GM13977 (cell line): Measurements from ENCODE around the gene PPP1R9A.

ENCODE experiments used
- DNase-seq: peaks from one replicate; pipeline ENCODE4 v3.0.0; 2012; ENCODE audit warnings: low spot score
- CTCF ChIP-seq: IDR thresholded peaks from 2 replicates; pipeline ENCODE4 v1.5.1; 2012; ENCODE audit warnings: mild to moderate bottlenecking, control low read depth; ENCODE audit not compliant: insufficient read depth; ENCODE audit errors: extremely low read depth, missing control alignments
- in situ Hi-C: fragments of 300-500 bp; cut with MboI; formaldehyde crosslinking; loops from one replicate; pipeline ENCODE4 v1.12.0; 2022; ENCODE audit warnings: low sequenced_read_pairs, low pct_unique_long_range_greater_than_20kb, mixed read lengths, inconsistent platforms; ENCODE audit not compliant: unreplicated experiment

PPP1R9A gene

DNA sequence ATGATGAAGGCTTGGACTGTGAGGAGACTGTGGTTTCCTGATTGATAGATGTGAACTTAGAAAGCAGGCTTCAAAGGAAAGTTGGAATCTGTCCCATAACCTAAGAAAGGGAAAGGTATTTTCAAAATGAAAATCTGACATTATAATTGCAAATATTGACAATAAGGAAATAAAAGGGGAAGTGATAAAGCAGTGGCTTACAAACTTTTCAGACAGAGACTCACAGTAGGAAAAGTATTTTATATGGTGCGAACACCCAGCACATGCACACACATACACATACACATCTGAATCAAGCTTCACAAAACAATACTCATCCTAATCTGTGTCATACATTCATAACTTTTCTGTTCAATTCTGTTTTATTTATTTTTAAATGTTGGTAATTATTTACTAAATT, 412.2 kb downstream of the PPP1R9A start:
- no peak for TF ChIP-seq CTCF
- DNase-seq: no peak
- in situ Hi-C loops: no loop called here

GRCh38 chr7:95320651-95321050, 413.3 kb downstream of the PPP1R9A start:
- no peak for TF ChIP-seq CTCF
- no peak for DNase-seq
- in situ Hi-C loops: no loop called here

- no peak for TF ChIP-seq CTCF
- in situ Hi-C loops: no loop called here
- DNase-seq: no peak
Observed at GRCh38 chr7:95321720-95322119, 414.3 kb downstream of the PPP1R9A start.

- DNase-seq: peak; percentile 22
- no peak for TF ChIP-seq CTCF
- in situ Hi-C loops: no loop called here
Observed at GRCh38 chr7:95322396-95322795, 415.0 kb downstream of the PPP1R9A start.

DNA sequence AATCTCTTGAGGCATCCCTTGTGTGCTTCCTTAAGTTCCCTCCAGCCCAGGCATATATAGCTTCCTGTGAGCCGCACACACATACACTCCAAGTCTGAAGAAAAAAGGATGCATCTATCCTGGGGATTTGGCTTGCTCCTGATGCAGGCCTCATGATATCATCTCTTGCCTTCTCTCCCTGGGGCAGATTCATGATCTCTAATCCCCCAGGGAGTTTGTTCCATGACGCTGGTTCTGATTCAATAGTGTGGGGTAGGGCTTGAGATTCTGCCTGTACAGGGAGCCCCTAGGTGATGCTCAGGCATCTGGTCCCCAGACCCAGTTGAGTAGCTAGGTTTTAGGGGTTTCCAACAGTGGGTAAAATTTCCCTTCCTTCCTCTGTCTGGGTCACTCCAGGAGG, 415.5 kb downstream of the PPP1R9A start:
- DNase-seq: no peak
- in situ Hi-C loops: no loop called here
- no peak for TF ChIP-seq CTCF

GRCh38 chr7:95323410-95324129, 416.2 kb downstream of the PPP1R9A start:
- in situ Hi-C loops: no loop called here
- no peak for TF ChIP-seq CTCF
- DNase-seq: no peak

- DNase-seq: no peak
- in situ Hi-C loops: no loop called here
- no peak for TF ChIP-seq CTCF
Observed at GRCh38 chr7:95324431-95324830, 417.0 kb downstream of the PPP1R9A start, which contains the start of gene PON1. PON1 (minus strand) TSS chr7:95324532; CDS start chr7:95324475, 57 bp downstream.
